Endothelial cell of umbilical vein (primary cell): ENCODE data around the gene MMD. TPM values are rescaled to one million over a fixed set of nuclear protein-coding genes. Genes with fewer than 3 reads are reported as not detected.

Experiments
- BruUV-seq: library from RNA; stranded (reverse); fragments of 400-500 nt; replicated peaks from 2 replicates; lab custom pipeline; 2021; lab: Mats Ljungman, UMichigan
- CTCF ChIA-PET: fragments of 300-600, 350-600 bp; sonication (Branson Sonifier 250); formaldehyde crosslinking; loops from one replicate; lab custom pipeline; 2021; ENCODE audit warnings: antibody characterized with exemption, inconsistent platforms; lab: Charles Lee
- POLR2A ChIA-PET: fragments of 300-600, 350-600 bp; sonication (Branson Sonifier 250); formaldehyde crosslinking; loops from one replicate; lab custom pipeline; 2021; ENCODE audit warnings: antibody characterized with exemption, inconsistent platforms; lab: Charles Lee
- DNase-seq: peaks from one replicate; pipeline ENCODE4 v3.0.0-alpha.2; 2011; ENCODE audit warnings: low read depth, low spot score
- FAIRE-seq: peaks from 2 replicates; lab custom pipeline; 2011; peaks lifted over from hg19 to GRCh38; lab: Jason Lieb, UNC
- H2AFZ ChIP-seq: 2 replicates; pipeline ENCODE4 v1.6.0; 2012; ENCODE audit warnings: low read depth, low read length, control low read depth, inconsistent platforms
- H3K27ac ChIP-seq: 2 replicates; pipeline ENCODE4 v1.5.1; 2011; ENCODE audit warnings: low read depth, mild to moderate bottlenecking, control low read depth, low read length, moderate library complexity; ENCODE audit not compliant: insufficient read depth
- H3K27me3 ChIP-seq, 2 experiments: 2 replicates each; pipeline versions ENCODE4 v1.6.0 to v1.6.1; 2011; ENCODE audit warnings: low read length in 2 of 2, mixed read lengths in 1 of 2; ENCODE audit not compliant: control insufficient read depth in 2 of 2, insufficient read depth in 2 of 2
- H3K36me3 ChIP-seq, 2 experiments: 2 replicates in 1 of 2; 3 replicates in 1 of 2; pipeline ENCODE4 v1.5.1; 2011; ENCODE audit warnings: low read length in 2 of 2, mild to moderate bottlenecking in 1 of 2, moderate library complexity in 1 of 2; ENCODE audit not compliant: control insufficient read depth in 2 of 2, insufficient read depth in 2 of 2; ENCODE audit errors: extremely low read depth in 1 of 2
- H3K4me1 ChIP-seq: 3 replicates; pipeline ENCODE4 v1.5.1; 2011; ENCODE audit warnings: mild to moderate bottlenecking, low read length; ENCODE audit not compliant: control insufficient read depth, insufficient read depth; ENCODE audit errors: extremely low read depth
- H3K4me2 ChIP-seq: 2 replicates; pipeline ENCODE4 v1.6.1; 2011; ENCODE audit warnings: low read length, control low read depth, mixed read lengths; ENCODE audit not compliant: insufficient read depth
- H3K4me3 ChIP-seq, 3 experiments: fragments of 200-600 bp in 1 of 3; sonication (generic), shearing (Covaris generic) in 1 of 3; replicated peaks in 1 of 3; 2 replicates each; pipeline ENCODE4 v1.5.1; 2011 to 2016; ENCODE audit warnings: control low read depth in 3 of 3, low read length in 3 of 3, mild to moderate bottlenecking in 2 of 3, inconsistent platforms in 1 of 3, low read depth in 1 of 3, moderate library complexity in 1 of 3; ENCODE audit not compliant: insufficient read depth in 1 of 3
- H3K79me2 ChIP-seq: 2 replicates; pipeline ENCODE4 v1.6.0; 2012; ENCODE audit warnings: low read length, inconsistent platforms; ENCODE audit not compliant: control insufficient read depth, insufficient read depth
- H3K9ac ChIP-seq: replicated peaks from 2 replicates; pipeline ENCODE3; 2011; ENCODE audit warnings: low read length, control low read depth; ENCODE audit not compliant: insufficient read depth; ENCODE audit errors: extremely low read depth
- H3K9me1 ChIP-seq: replicated peaks from 3 replicates; pipeline ENCODE4 v1.6.0; 2011; ENCODE audit warnings: mild to moderate bottlenecking, low read length; ENCODE audit not compliant: control insufficient read depth, insufficient read depth; ENCODE audit errors: extremely low read depth
- H3K9me3 ChIP-seq: replicated peaks from 2 replicates; pipeline ENCODE4 v1.5.1; 2012; ENCODE audit warnings: low read length, inconsistent platforms; ENCODE audit not compliant: control insufficient read depth, insufficient read depth
- H4K20me1 ChIP-seq: replicated peaks from 2 replicates; pipeline ENCODE3; 2011; ENCODE audit warnings: mild to moderate bottlenecking, low read length; ENCODE audit not compliant: control insufficient read depth, insufficient read depth; ENCODE audit errors: extremely low read depth
- CTCF ChIP-seq, 2 donors: IDR thresholded peaks; 1 replicate in 1 of 2; 2 replicates in 1 of 2; pipeline ENCODE4 v1.5.1; 2011; ENCODE audit warnings: low read length in 2 of 2, mild to moderate bottlenecking in 2 of 2, moderate library complexity in 2 of 2, control low read depth in 1 of 2, inconsistent platforms in 1 of 2, low read depth in 1 of 2; ENCODE audit not compliant: insufficient read depth in 1 of 2; ENCODE audit errors: extremely low read depth in 1 of 2
- EZH2 ChIP-seq: IDR thresholded peaks from 2 replicates; pipeline ENCODE4 v1.6.1; 2012; ENCODE audit warnings: borderline replicate concordance, low read depth, mild to moderate bottlenecking, moderate library complexity, low read length, inconsistent platforms; ENCODE audit not compliant: severe bottlenecking
- FOS ChIP-seq: IDR thresholded peaks from 2 replicates; pipeline ENCODE4 v1.6.1; 2011; ENCODE audit warnings: mild to moderate bottlenecking, low read length, moderate library complexity, borderline replicate concordance; ENCODE audit not compliant: insufficient read depth
- GATA2 ChIP-seq: IDR thresholded peaks from 2 replicates; pipeline ENCODE4 v1.7.0; 2011; ENCODE audit warnings: low read depth, mild to moderate bottlenecking, moderate library complexity, mixed read lengths, low read length; ENCODE audit not compliant: insufficient read length, insufficient read depth
- JUN ChIP-seq: IDR thresholded peaks from 2 replicates; pipeline ENCODE4 v1.6.1; 2011; ENCODE audit warnings: borderline replicate concordance, low read depth; ENCODE audit not compliant: insufficient read length, insufficient read depth
- MAX ChIP-seq: IDR thresholded peaks from 2 replicates; pipeline ENCODE4 v1.6.1; 2011; ENCODE audit not compliant: insufficient read depth, insufficient read length
- MYC ChIP-seq: IDR thresholded peaks from one replicate; pipeline ENCODE4 v1.6.1; 2011; ENCODE audit warnings: mild to moderate bottlenecking, low read depth, low read length
- POLR2A ChIP-seq: IDR thresholded peaks from 2 replicates; pipeline ENCODE4 v1.6.1; 2012; ENCODE audit warnings: low read depth, mild to moderate bottlenecking, control low read depth, low read length
- POLR2AphosphoS5 ChIP-seq: IDR thresholded peaks from 2 replicates; pipeline ENCODE4 v1.6.1; 2012; ENCODE audit warnings: low read depth, mild to moderate bottlenecking, control low read depth, low read length, moderate library complexity; ENCODE audit not compliant: insufficient read depth
- dilution Hi-C: fragments of 300-500 bp; cut with MboI; formaldehyde crosslinking; loops from one replicate; pipeline ENCODE4 v1.15.0; 2019; ENCODE audit warnings: low sequenced_read_pairs; ENCODE audit not compliant: extremely low pct_ligation_motif_present
- intact Hi-C: fragments of 100-400 bp; cut with micrococcal nuclease; formaldehyde crosslinking; loops from one replicate; pipeline ENCODE4 v1.10.0; 2022
- polyA plus RNA-seq, 4 experiments: library from polyadenylated mRNA; depleted of rRNA in 3 of 4; stranded (reverse) in 3 of 4; unstranded in 1 of 4; fragments of >200 nt; gene quantifications; 2 replicates each; pipeline versions ENCODE4 v1.2.1 to v1.2.3, GENCODE V29; 2011 to 2012; ENCODE audit warnings: missing spikeins in 1 of 4
- total RNA-seq: library from RNA; stranded (reverse); gene quantifications from 2 replicates; pipeline ENCODE4 v1.2.3, GENCODE V29; 2021

The MMD gene
- total and polyA plus RNA-seq, 2 donors (not counting 3 experiments of a cell fraction or from before 2014, with no cell fraction given), result 5.6 to 9.3 TPM

GRCh38 chr17:55442462-55442861 lies 20.8 kb upstream of the MMD start:
- no TSS peak for BruUV-seq
- Histone ChIP-seq H3K9me1 (no peaks in the 10 kb centered on the region), H3K9me3 (no peaks in the 10 kb centered on the region), H4K20me1 (no peaks in the 10 kb centered on the region), H3K79me2 (no peaks in the 10 kb centered on the region), H3K9ac (no peak overlapping the region), H2AFZ (no peak overlapping the region), H3K4me3 (no peak overlapping the region), H3K4me1 (peaks cover 6% of the 10 kb centered on the region), H3K27me3 (peaks cover 0 to 3% of the 10 kb centered on the region in 2 experiments), H3K4me2 (no peak overlapping the region), H3K27ac (no peak overlapping the region), H3K36me3 (no peaks in the 10 kb centered on the region)
- dilution Hi-C loops, result no loop called here
- no peak for FAIRE-seq
- DNase-seq, result no peak
- ChIA-PET CTCF (interaction anchor here (0.8 to 2.2 kb wide), 4 partner anchors 9 to 449 kb away, joined by 3 to 6 read pairs (median 4); no protein-coding TSS in a partner anchor), POLR2A (no interaction called here)
- intact Hi-C loops, result no loop called here
- TF ChIP-seq FOS, result no peak

DNA sequence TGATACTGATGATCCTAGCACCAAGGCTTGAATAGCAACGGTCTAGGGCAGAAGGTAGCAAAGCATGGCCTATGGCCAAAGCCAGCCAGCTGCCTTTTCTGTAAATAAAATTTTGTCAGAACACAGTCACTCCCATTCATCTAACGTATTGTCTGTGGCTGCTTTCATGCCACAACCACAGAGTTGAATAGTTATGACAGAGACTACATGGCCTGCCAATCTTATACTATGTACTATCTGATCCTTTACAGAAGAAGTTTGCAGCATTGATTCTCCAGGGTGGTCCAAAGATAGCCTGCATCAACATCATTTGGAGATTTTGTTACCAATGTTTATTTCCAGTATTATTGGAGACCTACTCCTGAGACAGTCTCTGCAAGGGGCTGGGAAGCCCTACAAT lies 19.9 kb upstream of the MMD start:
- no peak overlapping the region for H3K9ac ChIP-seq
- H3K79me2 ChIP-seq, result no peaks in the 10 kb centered on the region
- H3K4me3 ChIP-seq, result no peak overlapping the region
- CTCF ChIA-PET, result interaction anchor here (1.2 to 2.2 kb wide), 2 partner anchors 10 to 73 kb away, joined by 3 to 6 read pairs; no protein-coding TSS in a partner anchor
- H3K27me3 ChIP-seq, result peaks cover 0 to 3% of the 10 kb centered on the region in 2 experiments
- no peak for FAIRE-seq
- no peaks in the 10 kb centered on the region for H3K9me3 ChIP-seq
- dilution Hi-C loops, result no loop called here
- no peaks in the 10 kb centered on the region for H3K9me1 ChIP-seq
- H2AFZ ChIP-seq, result no peak overlapping the region
- POLR2A ChIA-PET, result no interaction called here
- TF ChIP-seq POLR2A (no peak), EZH2 (no peak), POLR2AphosphoS5 (no peak), FOS (no peak), JUN (no peak), MAX (no peak), GATA2 (no peak), MYC (no peak), CTCF (IDR thresholded peaks at IDR 0.05; ENCODE audit: extremely low read depth in 1 of 2, insufficient read depth in 1 of 2, low read depth in 1 of 2, low read length in 2 of 2) (no peak)
- no TSS peak for BruUV-seq
- no peak overlapping the region for H3K27ac ChIP-seq
- H3K4me2 ChIP-seq, result no peak overlapping the region
- H3K36me3 ChIP-seq, result no peaks in the 10 kb centered on the region
- H4K20me1 ChIP-seq, result no peaks in the 10 kb centered on the region
- intact Hi-C loops, result no loop called here
- peaks cover 6% of the 10 kb centered on the region for H3K4me1 ChIP-seq
- DNase-seq, result no peak
